LHCN-M2 (cell line): ENCODE results near the gene TBC1D8B. TPM values are rescaled to one million over a fixed set of nuclear protein-coding genes. Genes with fewer than 3 reads are reported as not detected.
A peak's percentile ranks its signal among the peaks of the same experiment; 100 is the strongest.
"Not testable (repeated sequence)": the region's sequence is repeated elsewhere in the genome, so short reads cannot be mapped to it uniquely, and the experiment has no call there.

Experiments used
- DNase-seq: peaks from one replicate; pipeline ENCODE4 v3.0.0-alpha.2; 2012; ENCODE audit warnings: low read depth
- polyA plus RNA-seq: library from polyadenylated mRNA; unstranded; fragments of >200 nt; gene quantifications from one replicate; pipeline ENCODE4 v1.2.1, GENCODE V29; 2012; ENCODE audit warnings: missing spikeins
- total RNA-seq: library from RNA; depleted of rRNA; stranded (reverse); fragments of >200 nt; gene quantifications from 2 replicates; pipeline ENCODE4 v1.2.3, GENCODE V29; 2014; rRNA removed

TBC1D8B gene
- 5.1 and 6.9 TPM in 2 replicates for total RNA-seq
- polyA plus RNA-seq, result 2.9 TPM

- DNase-seq, result peak; percentile 89
Observed at GRCh38 chrX:106802388-106803275, at the start of gene TBC1D8B. Gene TBC1D8B (plus strand): TSS chrX:106802673. CDS start chrX:106802854, 181 bp downstream.

GRCh38 chrX:106769288-106769687 is 33.2 kb upstream of the TBC1D8B start:
- not testable (repeated sequence) for DNase-seq

- no peak for DNase-seq
Observed at GRCh38 chrX:106774981-106775380, 27.5 kb upstream of the TBC1D8B start.

GRCh38 chrX:106780264-106780663 is 22.2 kb upstream of the TBC1D8B start:
- DNase-seq, result no peak

- no peak for DNase-seq
Observed at GRCh38 chrX:106780664-106781377, 21.7 kb upstream of the TBC1D8B start.

GRCh38 chrX:106783716-106784115 is 18.8 kb upstream of the TBC1D8B start:
- DNase-seq, result no peak

GRCh38 chrX:106791495-106791894 is 11.0 kb upstream of the TBC1D8B start:
- DNase-seq, result peak; percentile 1

GRCh38 chrX:106802063-106802387 is 448 bp upstream of the TBC1D8B start:
- DNase-seq, result no peak

GRCh38 chrX:106811131-106811910 is 8.8 kb downstream of the TBC1D8B start:
- no peak for DNase-seq

GRCh38 chrX:106812930-106813329 is 10.5 kb downstream of the TBC1D8B start:
- peak; percentile 31 for DNase-seq

- not testable (repeated sequence) for DNase-seq
Observed at GRCh38 chrX:106814093-106814492, 11.6 kb downstream of the TBC1D8B start.

- DNase-seq, result peak; percentile 3
Observed at GRCh38 chrX:106862972-106863688, 60.7 kb downstream of the TBC1D8B start.

- DNase-seq, result no peak
Observed at GRCh38 chrX:106863697-106864096, 61.2 kb downstream of the TBC1D8B start.

- DNase-seq, result not testable (repeated sequence)
Observed at GRCh38 chrX:106872796-106873195, 70.3 kb downstream of the TBC1D8B start.

- peak; percentile 13 for DNase-seq
Observed at GRCh38 chrX:106874075-106874474, 71.6 kb downstream of the TBC1D8B start.

- DNase-seq, result no peak
Observed at GRCh38 chrX:106875151-106875550, 72.7 kb downstream of the TBC1D8B start.

GRCh38 chrX:106889468-106889867 is 87.0 kb downstream of the TBC1D8B start:
- no peak for DNase-seq

- DNase-seq, result no peak
Observed at GRCh38 chrX:106891762-106892460, 89.4 kb downstream of the TBC1D8B start.

- peak; percentile 69 for DNase-seq
Observed at GRCh38 chrX:106894392-106894909, 92.0 kb downstream of the TBC1D8B start.

- peak; percentile 70 for DNase-seq
Observed at GRCh38 chrX:106894978-106895452, 92.5 kb downstream of the TBC1D8B start.
